ENCODE results near the gene RASL10A.
A peak's percentile ranks its signal among the peaks of the same experiment; 100 is the strongest.

The RASL10A gene

GRCh38 chr22:29301716-29302401, 13.6 kb downstream of the RASL10A start:
- DNase-seq, result peak; percentile 32

GRCh38 chr22:29300807-29301601, 14.5 kb downstream of the RASL10A start:
- no peak for DNase-seq

- DNase-seq, result no peak
Measured at GRCh38 chr22:29300467-29300806, 15.1 kb downstream of the RASL10A start.

DNA sequence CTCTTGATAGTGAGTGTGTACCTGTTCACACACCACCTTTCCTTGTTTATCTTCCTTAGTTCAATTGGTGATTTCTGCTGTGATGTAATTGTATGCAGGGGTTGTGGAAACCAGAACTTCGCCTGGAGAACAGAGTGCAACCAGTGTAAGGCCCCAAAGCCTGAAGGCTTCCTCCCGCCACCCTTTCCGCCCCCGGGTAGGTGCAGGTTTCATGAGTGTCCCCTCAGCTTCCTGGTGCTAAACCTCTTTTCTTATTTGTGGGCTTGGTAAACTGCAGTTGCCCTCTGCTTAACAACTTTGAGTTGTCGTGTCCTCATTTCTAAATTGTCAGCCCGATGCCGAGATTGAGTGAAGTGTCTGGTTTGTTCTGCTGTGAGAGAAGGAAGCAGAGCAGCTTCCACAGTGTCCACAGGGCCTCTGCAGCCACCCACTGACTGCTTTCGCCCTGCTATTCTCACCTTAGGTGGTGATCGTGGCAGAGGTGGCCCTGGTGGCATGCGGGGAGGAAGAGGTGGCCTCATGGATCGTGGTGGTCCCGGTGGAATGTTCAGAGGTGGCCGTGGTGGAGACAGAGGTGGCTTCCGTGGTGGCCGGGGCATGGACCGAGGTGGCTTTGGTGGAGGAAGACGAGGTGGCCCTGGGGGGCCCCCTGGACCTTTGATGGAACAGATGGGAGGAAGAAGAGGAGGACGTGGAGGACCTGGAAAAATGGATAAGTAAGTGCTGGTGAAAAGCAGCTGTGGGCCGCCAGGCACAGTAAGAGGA, 16.2 kb downstream of the RASL10A start:
- no peak for DNase-seq

- DNase-seq, result no peak
Measured at GRCh38 chr22:29298641-29299040, 16.9 kb downstream of the RASL10A start.

- DNase-seq, result no peak
Measured at GRCh38 chr22:29292379-29292778, 23.1 kb downstream of the RASL10A start.

GRCh38 chr22:29291215-29291614, 24.3 kb downstream of the RASL10A start:
- DNase-seq, result no peak

GRCh38 chr22:29290061-29290460, 25.4 kb downstream of the RASL10A start:
- DNase-seq, result no peak

- no peak for DNase-seq
Measured at GRCh38 chr22:29288837-29289236, 26.7 kb downstream of the RASL10A start.

GRCh38 chr22:29284196-29284595, 31.3 kb downstream of the RASL10A start:
- no peak for DNase-seq

- DNase-seq, result no peak
Measured at GRCh38 chr22:29277927-29278326, 37.6 kb downstream of the RASL10A start.

- no peak for DNase-seq
Measured at GRCh38 chr22:29275819-29276565, 39.5 kb downstream of the RASL10A start.

- no peak for DNase-seq
Measured at GRCh38 chr22:29275167-29275566, 40.3 kb downstream of the RASL10A start.

DNA sequence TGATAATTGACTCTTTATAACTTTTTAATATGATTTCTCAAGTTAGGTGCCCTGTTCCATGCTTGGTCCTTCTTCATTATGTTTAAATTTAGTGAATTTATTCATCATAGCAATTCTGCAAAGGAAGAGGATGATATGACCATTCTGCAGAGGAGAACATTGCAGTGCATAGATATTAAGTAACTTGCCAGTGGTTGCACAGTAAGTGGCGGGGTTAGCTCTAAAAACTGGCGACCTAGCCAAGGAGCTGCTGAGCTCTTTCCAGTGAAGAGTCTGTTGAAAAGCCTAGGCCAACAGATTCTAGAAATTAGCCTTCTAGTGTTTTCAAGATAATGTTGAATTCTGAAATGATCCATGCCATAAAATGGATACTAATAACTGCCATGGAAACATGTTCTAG, 42.9 kb downstream of the RASL10A start:
- no peak for DNase-seq

DNA sequence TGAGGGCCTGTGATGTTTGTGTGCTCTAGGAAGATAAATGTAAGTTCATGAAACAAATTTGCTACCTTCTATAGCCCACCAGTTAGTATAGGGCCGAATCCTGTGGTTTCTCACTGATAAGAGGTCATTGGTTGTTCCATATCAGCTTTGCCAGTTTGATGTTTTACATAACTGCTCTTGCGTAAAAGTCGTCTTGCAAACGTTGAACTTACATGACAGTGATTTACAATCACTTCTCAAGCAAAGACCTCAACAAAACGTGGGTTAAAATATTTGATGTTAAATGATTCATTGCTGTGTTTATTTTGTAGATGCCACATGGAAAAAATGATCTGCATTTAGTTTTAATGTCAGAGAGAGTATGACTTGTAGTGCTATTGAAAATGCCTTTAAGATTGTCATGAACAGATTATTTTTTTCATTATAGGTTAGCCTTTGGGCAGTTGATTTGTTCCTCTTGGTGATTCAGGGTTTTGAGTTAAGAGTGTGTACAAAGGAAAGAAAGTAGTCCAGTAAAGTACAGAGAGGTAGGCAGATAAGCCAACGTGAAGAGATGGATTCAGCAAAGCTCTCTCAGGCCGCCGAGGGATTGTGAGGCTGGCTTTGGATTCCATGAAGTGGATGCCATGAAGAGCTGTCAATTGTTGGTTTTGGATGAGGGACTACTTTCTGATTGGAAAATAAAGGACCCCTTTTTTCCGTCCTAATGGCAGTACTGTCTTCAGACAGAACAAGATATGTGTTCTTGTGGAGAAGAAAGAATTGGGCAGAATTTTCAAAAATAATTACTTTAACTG, 44.8 kb downstream of the RASL10A start:
- DNase-seq, result no peak

DNA sequence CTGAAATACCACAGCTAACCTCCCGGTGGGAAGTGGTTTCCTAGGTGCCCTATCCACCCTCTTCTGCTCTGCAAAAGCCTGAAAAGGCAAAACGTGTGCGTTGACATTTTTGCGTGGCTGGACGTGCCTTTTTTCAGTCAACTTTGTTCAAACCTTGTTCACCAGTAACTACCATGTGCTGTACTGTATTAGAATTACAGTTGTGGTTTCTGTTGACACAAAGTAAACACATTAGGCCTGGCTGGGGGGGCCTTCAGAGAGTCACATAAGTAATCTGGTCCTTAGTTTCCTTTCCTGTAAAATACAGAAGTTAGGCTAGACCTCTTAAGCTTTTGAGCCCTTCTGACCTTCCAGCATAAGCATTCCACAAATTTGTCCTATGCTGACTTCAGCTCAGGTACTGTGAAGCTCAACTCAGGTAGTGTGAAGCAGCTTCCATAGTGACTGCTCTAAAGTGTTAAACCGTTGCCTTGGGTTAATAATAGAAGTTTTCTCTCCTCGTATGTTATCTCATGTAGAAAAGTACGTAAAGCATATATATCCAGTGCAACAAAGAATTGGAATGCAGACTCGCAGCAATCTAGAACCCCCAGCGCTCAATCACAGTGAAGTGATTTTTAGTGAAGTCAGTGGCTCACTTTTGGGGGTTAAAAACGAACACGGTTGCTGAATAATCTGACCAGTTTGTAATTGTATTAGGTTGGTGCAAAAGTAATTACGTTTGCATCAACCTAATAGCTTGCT, 45.6 kb downstream of the RASL10A start:
- DNase-seq, result no peak

- peak; percentile 24 for DNase-seq
Measured at GRCh38 chr22:29269230-29269604, 46.3 kb downstream of the RASL10A start.

- DNase-seq, result peak; percentile 64
Measured at GRCh38 chr22:29268511-29269229, 46.8 kb downstream of the RASL10A start.

GRCh38 chr22:29267858-29268510, 47.5 kb downstream of the RASL10A start, which contains the start of the genes EWSR1 and RHBDD3:
TSS of gene EWSR1 (plus strand) at chr22:29268268. CDS start at chr22:29268337, 69 bp downstream.
TSS of gene RHBDD3 (minus strand) at chr22:29267981. CDS start at chr22:29265626, 2,355 bp downstream.
- peak; percentile 95 for DNase-seq

DNA sequence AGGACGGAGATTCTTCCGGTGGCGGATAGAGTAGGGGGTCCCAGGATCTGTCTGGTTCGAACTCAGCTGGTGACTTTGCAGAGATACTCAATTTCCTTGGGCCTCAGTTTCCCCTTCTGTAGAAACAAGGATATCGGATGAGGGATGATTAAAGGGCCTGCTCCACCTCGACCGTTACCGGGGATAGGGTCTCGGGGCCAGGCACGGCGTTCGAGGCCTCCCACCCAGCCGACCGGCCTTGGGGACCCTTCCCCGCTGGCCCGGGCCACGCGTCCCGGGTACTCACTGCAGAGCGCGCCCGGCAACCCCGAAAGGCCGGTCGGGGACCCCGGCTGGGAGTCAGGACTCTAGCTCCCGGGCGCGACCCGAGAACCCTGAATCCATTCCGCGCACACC, 48.0 kb downstream of the RASL10A start:
- DNase-seq, result no peak

Measured in NCI-H2171 treated with DMSO at 0.1 percent for 48 hours (cell line).